HG03575 (cell line): ENCODE measurements around the gene GALNTL6.

Experiments
- ATAC-seq: cut with Tn5 transposase; IDR thresholded peaks from one replicate; pipeline ENCODE4 v1.9.1; 2021; ENCODE audit not compliant: unreplicated experiment, insufficient number of reproducible peaks, low FRiP score; ENCODE audit errors: extremely low read depth

GALNTL6 gene

GRCh38 chr4:172152284-172152683 is 339.1 kb downstream of the GALNTL6 start:
- no peak for ATAC-seq

- ATAC-seq, result no peak
These were observed 340.5 kb downstream of the GALNTL6 start for GRCh38 chr4:172153719-172154118.

DNA sequence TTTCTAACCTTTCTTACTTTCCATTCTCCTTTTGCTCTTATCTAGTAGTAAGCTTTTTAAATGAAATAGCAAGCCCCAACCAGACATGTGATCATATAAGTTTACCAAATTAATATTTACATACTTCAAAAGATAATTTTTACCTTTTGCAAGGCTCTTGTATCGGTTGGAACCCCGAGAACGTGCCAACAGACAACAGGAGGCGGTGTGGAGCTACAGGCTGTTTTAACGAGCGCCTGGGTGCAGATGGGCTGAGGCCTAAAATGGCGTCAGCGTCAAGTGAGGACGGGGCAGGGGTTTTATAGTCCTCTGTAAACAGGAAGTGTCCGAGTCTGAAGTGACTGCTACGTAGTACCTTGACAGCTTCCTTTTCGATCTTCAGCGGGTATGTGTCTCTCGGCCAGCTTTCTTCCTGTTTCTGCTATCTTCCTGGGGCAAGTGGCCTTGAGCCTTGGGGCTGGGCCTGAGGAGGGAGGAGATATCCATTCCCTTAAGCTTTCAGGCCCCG is 342.7 kb downstream of the GALNTL6 start:
- ATAC-seq, result no peak

GRCh38 chr4:172157946-172158345 is 344.7 kb downstream of the GALNTL6 start:
- no peak for ATAC-seq

DNA sequence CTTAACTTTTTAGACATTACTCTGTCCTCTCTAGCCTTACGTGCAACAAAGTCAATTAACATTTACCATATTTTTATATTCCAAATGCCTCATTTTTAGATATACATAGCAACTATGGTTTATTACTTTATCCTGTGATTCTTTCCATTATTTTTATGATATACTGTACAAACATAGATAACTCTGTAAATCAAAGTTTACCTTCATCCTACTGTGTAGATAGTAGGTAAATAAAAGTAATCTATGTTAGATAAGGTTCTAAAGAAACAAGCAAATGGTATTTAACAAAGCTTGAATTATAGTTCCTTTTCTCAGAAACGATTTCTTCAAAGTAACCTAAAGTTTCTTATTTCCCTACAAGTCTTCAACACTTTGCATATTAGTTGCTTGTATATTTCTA is 350.0 kb downstream of the GALNTL6 start:
- no peak for ATAC-seq

GRCh38 chr4:172168888-172169287 is 355.7 kb downstream of the GALNTL6 start:
- no peak for ATAC-seq

DNA sequence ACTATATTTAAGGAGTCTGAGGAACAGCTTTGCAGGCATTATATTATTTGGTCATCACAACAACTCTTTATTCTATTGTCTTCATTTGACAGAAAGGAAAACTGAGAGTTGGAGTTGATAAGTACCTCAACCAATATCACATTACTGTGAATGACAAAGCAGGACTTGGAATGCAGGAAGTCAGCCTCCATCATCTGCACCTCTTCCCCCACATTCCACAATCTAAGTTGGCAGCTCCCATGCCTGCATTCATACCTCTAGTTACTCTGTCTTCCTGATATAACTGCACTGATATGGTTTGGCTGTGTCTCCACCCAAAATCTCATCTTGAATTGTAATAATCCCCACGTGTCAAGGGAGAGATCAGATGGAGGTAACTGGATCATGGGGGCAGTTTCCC is 356.7 kb downstream of the GALNTL6 start:
- ATAC-seq, result no peak

DNA sequence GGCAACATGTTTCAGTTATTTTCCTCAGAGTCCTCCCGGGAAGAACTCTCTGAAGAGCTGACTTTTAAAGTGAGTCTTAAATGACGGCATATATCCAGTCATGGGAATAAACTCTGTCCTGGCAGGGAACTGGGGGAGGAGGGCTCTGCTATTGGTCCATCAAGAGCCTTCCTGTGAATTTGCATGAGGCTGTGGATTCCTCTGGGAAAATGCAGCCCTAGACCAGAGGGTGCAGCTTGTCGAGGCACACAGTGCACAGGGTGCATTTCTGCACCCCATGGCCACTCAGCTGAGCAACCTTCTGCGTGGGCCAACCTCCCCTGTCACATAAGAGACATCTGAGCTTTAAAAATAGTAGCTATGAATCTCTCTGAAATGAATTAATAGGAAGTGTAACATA is 360.0 kb downstream of the GALNTL6 start:
- ATAC-seq, result no peak

GRCh38 chr4:172177382-172177781 is 364.2 kb downstream of the GALNTL6 start:
- no peak for ATAC-seq

DNA sequence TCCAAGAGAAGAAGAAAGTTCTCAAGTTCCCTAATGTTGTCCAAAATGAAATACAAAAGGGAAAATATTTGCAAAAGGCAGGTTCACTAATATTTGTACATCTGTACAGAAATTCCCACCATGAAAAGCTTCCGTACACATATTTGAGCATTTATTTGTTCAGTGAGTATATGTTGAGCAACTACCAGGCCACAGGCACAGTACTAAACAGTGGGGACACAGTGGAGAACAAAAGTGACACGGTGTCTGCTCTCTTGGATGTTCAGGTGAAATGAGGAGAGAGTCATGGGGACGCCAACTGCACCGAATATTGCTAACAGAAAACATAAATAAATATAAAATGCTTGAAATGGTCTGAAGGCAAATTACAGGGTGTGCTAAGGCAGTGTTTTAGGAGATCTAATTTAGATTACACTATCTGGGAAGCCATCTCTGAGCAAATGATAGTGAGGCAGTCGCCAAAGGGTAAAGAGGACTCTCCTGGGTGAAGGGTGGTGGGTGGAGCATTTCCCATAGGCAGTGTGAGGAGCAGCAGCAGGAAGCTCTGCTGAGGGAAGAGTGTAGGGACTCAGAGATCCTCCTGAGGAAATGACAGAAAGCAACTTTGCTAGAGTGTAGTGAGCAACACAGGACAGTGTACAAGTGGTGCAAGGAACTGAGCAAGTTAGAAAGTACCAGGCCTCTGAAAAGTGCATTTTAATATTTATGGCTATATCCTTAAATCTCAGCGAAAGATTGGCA is 375.2 kb downstream of the GALNTL6 start:
- ATAC-seq, result no peak

DNA sequence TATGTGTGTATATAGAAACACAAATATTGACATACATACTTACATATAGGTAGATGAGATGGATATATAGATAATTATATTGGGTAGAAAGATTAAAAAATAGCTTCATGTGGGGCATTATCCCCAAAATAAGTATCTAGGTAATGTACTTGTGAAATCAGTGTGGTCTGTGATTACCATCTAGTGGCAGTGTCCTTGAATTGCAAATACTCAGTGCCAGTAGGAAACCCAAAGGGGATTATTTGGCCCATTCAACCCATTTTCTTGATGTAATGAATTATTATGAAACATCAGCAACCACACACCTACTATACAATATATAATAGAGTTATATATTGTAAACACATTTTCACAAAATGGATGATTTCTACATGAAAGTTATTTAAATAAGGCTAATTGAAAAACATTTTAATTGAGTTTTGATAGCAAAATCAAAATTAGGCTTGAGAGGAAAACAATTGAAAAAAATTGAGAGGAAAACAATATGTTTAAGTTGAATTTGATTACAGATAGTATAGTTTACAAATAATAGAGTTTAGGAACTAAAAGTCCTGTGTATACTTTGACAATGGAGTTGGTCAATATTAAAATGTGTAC is 389.4 kb downstream of the GALNTL6 start:
- ATAC-seq, result peak; percentile 66

- no peak for ATAC-seq
These were observed 394.1 kb downstream of the GALNTL6 start for GRCh38 chr4:172207258-172207657.

DNA sequence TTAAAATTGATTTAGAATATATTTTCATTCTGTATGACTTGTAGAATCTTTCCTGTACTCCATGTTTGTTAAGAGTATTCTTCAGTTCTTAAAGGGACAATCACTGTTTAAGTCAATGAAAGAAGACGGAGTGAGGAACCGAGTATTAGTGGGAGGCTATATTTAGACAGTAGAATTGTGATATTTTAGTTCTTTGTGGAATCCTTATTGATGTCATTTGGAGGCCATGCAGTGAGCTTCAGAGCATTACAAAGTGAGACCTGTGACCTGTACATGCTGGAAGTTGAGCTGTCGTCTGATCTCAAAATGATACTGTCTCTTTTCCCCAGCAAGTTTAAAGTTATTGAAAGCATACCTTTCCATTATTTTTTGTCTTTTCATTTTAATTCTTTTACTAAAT is 394.7 kb downstream of the GALNTL6 start:
- ATAC-seq, result no peak

GRCh38 chr4:172220679-172221078 is 407.5 kb downstream of the GALNTL6 start:
- no peak for ATAC-seq

GRCh38 chr4:172225457-172225856 is 412.3 kb downstream of the GALNTL6 start:
- ATAC-seq, result no peak

- ATAC-seq, result no peak
These were observed 419.8 kb downstream of the GALNTL6 start for GRCh38 chr4:172232966-172233365.

- ATAC-seq, result no peak
These were observed 430.3 kb downstream of the GALNTL6 start for GRCh38 chr4:172243551-172243950.

DNA sequence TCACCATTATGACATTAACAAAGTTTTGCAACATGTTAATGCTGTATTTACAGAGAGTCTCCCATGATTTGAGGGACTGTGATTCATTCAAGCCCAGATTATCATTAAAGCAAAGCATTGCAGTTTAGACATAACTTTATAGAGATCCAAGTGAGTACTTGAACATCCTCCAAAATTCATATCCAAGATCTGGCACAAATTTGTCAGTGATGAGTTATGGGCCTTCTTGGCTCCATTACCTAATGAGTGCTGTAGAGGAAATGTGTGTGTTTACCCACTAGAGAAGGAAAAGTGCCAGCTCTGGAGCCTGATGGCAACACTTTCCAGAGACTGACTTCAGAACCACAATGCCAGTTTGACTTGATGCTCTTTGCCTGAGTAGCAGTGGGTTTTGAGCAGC is 432.3 kb downstream of the GALNTL6 start:
- no peak for ATAC-seq

GRCh38 chr4:172253409-172253808 is 440.2 kb downstream of the GALNTL6 start:
- no peak for ATAC-seq

DNA sequence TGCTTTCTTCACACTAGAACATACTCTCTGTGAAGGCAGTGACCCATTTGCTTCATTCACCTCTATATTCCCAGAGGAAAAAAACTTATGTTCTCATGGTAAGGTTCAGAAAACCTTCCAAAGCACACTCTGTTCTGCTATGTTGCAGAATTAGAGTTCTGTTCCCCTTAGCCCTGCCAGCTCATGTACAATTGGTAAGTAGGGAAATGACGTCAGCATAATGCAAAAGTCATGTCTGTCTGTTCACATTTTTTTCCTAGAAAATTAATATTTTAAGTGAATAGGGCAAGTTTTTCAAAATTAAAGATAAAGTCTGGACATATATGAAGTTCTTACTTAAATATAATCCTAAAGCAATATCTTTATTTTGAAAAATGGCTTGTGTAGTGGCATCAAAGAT is 443.6 kb downstream of the GALNTL6 start:
- no peak for ATAC-seq

- ATAC-seq, result no peak
These were observed 457.2 kb downstream of the GALNTL6 start for GRCh38 chr4:172270397-172270796.
